CD14-positive monocyte (primary cell): ENCODE data around the gene SLC27A2. TPM values are rescaled to one million over a fixed set of nuclear protein-coding genes. Genes with fewer than 3 reads are reported as not detected.

Experiments
- DNase-seq, 3 donors: peaks; one replicate each; pipeline ENCODE4 v3.0.0-alpha.2; 2011 to 2022
- H2AFZ ChIP-seq: 2 replicates; pipeline ENCODE4 v1.6.0; 2012; ENCODE audit warnings: mild to moderate bottlenecking, low read depth, low read length, inconsistent platforms; ENCODE audit not compliant: insufficient read depth, poor library complexity, severe bottlenecking
- H3K27ac ChIP-seq, 2 donors: 1 replicate in 1 of 2; 2 replicates in 1 of 2; pipeline ENCODE4 v1.5.1; 2012 to 2013; ENCODE audit warnings: low read length in 2 of 2, control low read depth in 1 of 2, inconsistent platforms in 1 of 2, low read depth in 1 of 2, mild to moderate bottlenecking in 1 of 2
- H3K27me3 ChIP-seq, 2 donors: one replicate each; pipeline versions ENCODE4 v1.6.0 to v1.6.1; 2011 to 2013; ENCODE audit warnings: low read length in 2 of 2; ENCODE audit not compliant: control insufficient read depth in 2 of 2, insufficient read depth in 2 of 2
- H3K36me3 ChIP-seq, 2 donors: replicated peaks in 1 of 2; 1 replicate in 1 of 2; 2 replicates in 1 of 2; pipeline versions ENCODE4 v1.5.1 to v1.6.1; 2012 to 2013; ENCODE audit warnings: low read length in 2 of 2, control low read depth in 1 of 2, inconsistent platforms in 1 of 2, mild to moderate bottlenecking in 1 of 2; ENCODE audit not compliant: insufficient read depth in 2 of 2, control insufficient read depth in 1 of 2
- H3K4me1 ChIP-seq, 2 donors: 1 replicate in 1 of 2; 2 replicates in 1 of 2; pipeline versions ENCODE4 v1.5.1 to v1.6.1; 2012 to 2013; ENCODE audit warnings: low read length in 2 of 2, control low read depth in 1 of 2, inconsistent platforms in 1 of 2, mild to moderate bottlenecking in 1 of 2, moderate library complexity in 1 of 2; ENCODE audit not compliant: insufficient read depth in 2 of 2, control insufficient read depth in 1 of 2
- H3K4me2 ChIP-seq: replicated peaks from 2 replicates; pipeline ENCODE3; 2012; ENCODE audit warnings: low read length, moderate library complexity, mild to moderate bottlenecking; ENCODE audit not compliant: poor library complexity, severe bottlenecking; ENCODE audit errors: extremely low read depth
- H3K4me3 ChIP-seq, 3 experiments: fragments of 200-600 bp in 1 of 3; sonication (generic) in 1 of 3; replicated peaks in 1 of 3; 1 replicate in 2 of 3; 2 replicates in 1 of 3; pipeline ENCODE4 v1.5.1; 2011 to 2013; ENCODE audit warnings: low read length in 3 of 3, mild to moderate bottlenecking in 3 of 3, control low read depth in 2 of 3, low read depth in 2 of 3, inconsistent platforms in 1 of 3, moderate library complexity in 1 of 3
- H3K79me2 ChIP-seq: 2 replicates; pipeline ENCODE4 v1.6.0; 2012; ENCODE audit warnings: mild to moderate bottlenecking, control low read depth, inconsistent platforms, low read length, moderate library complexity; ENCODE audit not compliant: insufficient read depth
- H3K9ac ChIP-seq: 2 replicates; pipeline ENCODE4 v1.6.0; 2017; ENCODE audit warnings: low read length, mild to moderate bottlenecking; ENCODE audit not compliant: insufficient read depth, poor library complexity, severe bottlenecking
- H3K9me3 ChIP-seq, 2 donors: replicated peaks in 1 of 2; 1 replicate in 1 of 2; 2 replicates in 1 of 2; pipeline versions ENCODE4 v1.5.1 to v1.6.1; 2012 to 2013; ENCODE audit warnings: low read length in 2 of 2, control low read depth in 1 of 2; ENCODE audit not compliant: control insufficient read depth in 1 of 2, insufficient read depth in 1 of 2
- H4K20me1 ChIP-seq: 2 replicates; pipeline ENCODE4 v1.6.0; 2012; ENCODE audit warnings: mild to moderate bottlenecking, low read length, control low read depth, moderate library complexity; ENCODE audit not compliant: insufficient read depth
- H3K27ac Mint-ChIP-seq, 7 donors: one replicate each; pipeline ENCODE4 v1.8.0; 2020; ENCODE audit warnings: mild to moderate bottlenecking in 7 of 7, mixed read lengths in 7 of 7, moderate library complexity in 6 of 7, inconsistent platforms in 2 of 7
- H3K27me3 Mint-ChIP-seq, 3 donors: one replicate each; pipeline ENCODE4 v1.8.0; 2021 to 2022; ENCODE audit warnings: low read depth in 3 of 3, mild to moderate bottlenecking in 3 of 3, mixed read lengths in 3 of 3, moderate library complexity in 3 of 3, inconsistent platforms in 1 of 3
- H3K36me3 Mint-ChIP-seq, 2 donors: one replicate each; pipeline ENCODE4 v1.8.0; 2020; ENCODE audit warnings: mixed read lengths in 2 of 2, inconsistent platforms in 1 of 2, mild to moderate bottlenecking in 1 of 2
- H3K4me1 Mint-ChIP-seq: one replicate; pipeline ENCODE4 v1.8.0; 2020; ENCODE audit warnings: mild to moderate bottlenecking, mixed read lengths
- H3K4me3 Mint-ChIP-seq, 2 donors: one replicate each; pipeline ENCODE4 v1.8.0; 2020; ENCODE audit warnings: mild to moderate bottlenecking in 2 of 2, mixed read lengths in 2 of 2, moderate library complexity in 1 of 2
- H3K9me3 Mint-ChIP-seq, 7 donors: one replicate each; pipeline ENCODE4 v1.8.0; 2020 to 2022; ENCODE audit warnings: mixed read lengths in 7 of 7, mild to moderate bottlenecking in 6 of 7, moderate library complexity in 6 of 7, inconsistent platforms in 2 of 7
- CTCF ChIP-seq: fragments of 200-600 bp; IDR thresholded peaks from one replicate; pipeline ENCODE4 v1.8.0; 2022; ENCODE audit warnings: antibody characterized with exemption, mild to moderate bottlenecking
- WGBS: methylation state at CpG from one replicate; pipeline ENCODE4 v1.1.5; 2013; ENCODE audit warnings: missing lambda C conversion rate; ENCODE audit not compliant: insufficient coverage; 5-methylcytosine and 5-hydroxymethylcytosine counted together
- intact Hi-C, 2 donors: fragments of 100-400 bp; cut with micrococcal nuclease; formaldehyde crosslinking; loops; one replicate each; pipeline versions ENCODE4 v1.15.0 to v1.15.1; 2023
- polyA plus RNA-seq, 3 donors: library from polyadenylated mRNA; depleted of rRNA in 1 of 3; unstranded in 2 of 3; stranded (reverse) in 1 of 3; fragments of 300-500 nt in 2 of 3; fragments of >200 nt in 1 of 3; fragmentation: Illumina TruSeq in 2 of 3; gene quantifications; 1 replicate in 2 of 3; 2 replicates in 1 of 3; pipeline ENCODE4 v1.2.3, GENCODE V29; 2012 to 2021

The SLC27A2 gene
- polyA plus RNA-seq, 3 donors = 0.13 TPM; not detected in 2

DNA sequence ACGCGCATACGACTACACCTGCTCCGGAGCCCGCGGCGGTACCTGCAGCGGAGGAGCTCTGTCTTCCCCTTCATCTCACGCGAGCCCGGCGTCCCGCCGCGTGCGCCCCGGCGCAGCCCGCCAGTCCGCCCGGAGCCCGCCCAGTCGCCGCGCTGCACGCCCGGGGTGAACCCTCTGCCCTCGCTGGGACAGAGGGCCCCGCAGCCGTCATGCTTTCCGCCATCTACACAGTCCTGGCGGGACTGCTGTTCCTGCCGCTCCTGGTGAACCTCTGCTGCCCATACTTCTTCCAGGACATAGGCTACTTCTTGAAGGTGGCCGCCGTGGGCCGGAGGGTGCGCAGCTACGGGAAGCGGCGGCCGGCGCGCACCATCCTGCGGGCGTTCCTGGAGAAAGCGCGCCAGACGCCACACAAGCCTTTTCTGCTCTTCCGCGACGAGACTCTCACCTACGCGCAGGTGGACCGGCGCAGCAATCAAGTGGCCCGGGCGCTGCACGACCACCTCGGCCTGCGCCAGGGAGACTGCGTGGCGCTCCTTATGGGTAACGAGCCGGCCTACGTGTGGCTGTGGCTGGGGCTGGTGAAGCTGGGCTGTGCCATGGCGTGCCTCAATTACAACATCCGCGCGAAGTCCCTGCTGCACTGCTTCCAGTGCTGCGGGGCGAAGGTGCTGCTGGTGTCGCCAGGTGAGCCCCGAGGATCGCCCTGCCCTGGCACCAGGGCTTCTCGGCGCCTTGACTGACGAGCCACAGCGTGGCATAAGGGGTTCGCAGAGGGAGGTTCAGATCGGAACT lies 420 bp downstream of the SLC27A2 start:
- under 1% methylated on average over 80 of the region's 80 CpGs for WGBS
- peak overlapping the region; percentile 57 for H3K9ac ChIP-seq
- TF ChIP-seq CTCF = peak; percentile 11
- H3K79me2 ChIP-seq = no peaks in the 10 kb centered on the region
- H3K27me3 Mint-ChIP-seq = peaks cover 21 to 32% (median 29%) of the 10 kb centered on the region in 3 donors
- peaks cover 0 to 3% (median 1%) of the 10 kb centered on the region in 7 donors for H3K9me3 Mint-ChIP-seq
- H4K20me1 ChIP-seq = no peaks in the 10 kb centered on the region
- no peaks in the 10 kb centered on the region for H3K9me3 ChIP-seq
- H3K4me3 ChIP-seq = peak overlapping the region; percentile 49 to 79 (median 49)
- peaks cover 10 to 15% of the 10 kb centered on the region in 2 donors for H3K4me1 ChIP-seq
- peak overlapping the region; percentile 91 to 97 for H3K4me3 Mint-ChIP-seq
- peak overlapping the region in 2 of 7 donors; percentile 26 to 36 for H3K27ac Mint-ChIP-seq
- DNase-seq = peak in 2 of 3 donors; percentile 1 to 20
- no peak overlapping the region for H3K27ac ChIP-seq
- no peaks in the 10 kb centered on the region for H3K36me3 ChIP-seq
- no peaks in the 10 kb centered on the region for H3K36me3 Mint-ChIP-seq
- peak overlapping the region; percentile 92 for H3K4me2 ChIP-seq
- H2AFZ ChIP-seq = peak overlapping the region; percentile 83
- peaks cover 20% of the 10 kb centered on the region for H3K4me1 Mint-ChIP-seq
- peaks cover 15 to 25% of the 10 kb centered on the region in 2 donors for H3K27me3 ChIP-seq
- intact Hi-C loops = loop anchor here in 1 of 2 donors (10.0 kb wide), 1 partner anchor 122 kb away; no protein-coding TSS in a partner anchor

GRCh38 chr15:50183112-50183794 lies 1.3 kb downstream of the SLC27A2 start:
- H3K27ac Mint-ChIP-seq = peak overlapping the region in 2 of 7 donors; percentile 12 to 42
- peak in 1 of 3 donors; percentile 7 for DNase-seq
- H3K4me2 ChIP-seq = peak overlapping the region; percentile 92
- no peaks in the 10 kb centered on the region for H3K9me3 ChIP-seq
- peaks cover 15 to 25% of the 10 kb centered on the region in 2 donors for H3K27me3 ChIP-seq
- peak overlapping the region in 1 of 3 experiments; percentile 79 for H3K4me3 ChIP-seq
- peaks cover 20% of the 10 kb centered on the region for H3K4me1 Mint-ChIP-seq
- no peak for TF ChIP-seq CTCF
- peaks cover 0 to 3% of the 10 kb centered on the region in 2 donors for H3K36me3 Mint-ChIP-seq
- no peaks in the 10 kb centered on the region for H4K20me1 ChIP-seq
- peaks cover 21 to 32% (median 29%) of the 10 kb centered on the region in 3 donors for H3K27me3 Mint-ChIP-seq
- intact Hi-C loops = loop anchor here in 1 of 2 donors (10.0 kb wide), 1 partner anchor 122 kb away; no protein-coding TSS in a partner anchor
- no peaks in the 10 kb centered on the region for H3K79me2 ChIP-seq
- peaks cover 10 to 15% of the 10 kb centered on the region in 2 donors for H3K4me1 ChIP-seq
- H3K4me3 Mint-ChIP-seq = peak overlapping the region; percentile 91 to 97
- H3K9ac ChIP-seq = no peak overlapping the region
- peak overlapping the region; percentile 83 for H2AFZ ChIP-seq
- H3K36me3 ChIP-seq = no peaks in the 10 kb centered on the region
- WGBS = 100% methylated on average over 1 of the region's 2 CpGs
- no peak overlapping the region for H3K27ac ChIP-seq
- peaks cover 0 to 3% (median 1%) of the 10 kb centered on the region in 7 donors for H3K9me3 Mint-ChIP-seq
